HCT116 (cell line): ENCODE measurements around the gene KLHL25. TPM values are rescaled to one million over a fixed set of nuclear protein-coding genes. Genes with fewer than 3 reads are reported as not detected.

Experiments
- ATAC-seq: fragments of 200-7000 bp; cut with Tn5 transposase; 2 replicates; pipeline ENCODE4 v1.9.1; 2020; ENCODE audit warnings: mild to moderate bottlenecking, moderate library complexity
- BruUV-seq: library from RNA; stranded (reverse); fragments of 400-500 nt; replicated peaks from 2 replicates; lab custom pipeline; 2021; lab: Mats Ljungman, UMichigan
- CTCF ChIA-PET: fragments of 300-600 bp; sonication (Branson Sonifier 250); formaldehyde crosslinking; loops from one replicate; lab custom pipeline; 2021; ENCODE audit warnings: antibody characterized with exemption; lab: Charles Lee
- POLR2A ChIA-PET: fragments of 300-600, 350-600 bp; sonication (Branson Sonifier 250); formaldehyde crosslinking; loops from one replicate; lab custom pipeline; 2021; ENCODE audit warnings: antibody characterized with exemption; lab: Charles Lee
- RAD21 ChIA-PET, 2 experiments: fragments of 300-600 bp; sonication (Branson Sonifier 250); formaldehyde crosslinking; loops; one replicate each; lab custom pipeline; 2023; ENCODE audit warnings: low total read pairs in 2 of 2; ENCODE audit not compliant: uncharacterized antibody in 2 of 2, unreplicated experiment in 2 of 2, low non-redundant PET in 1 of 2; lab: Charles Lee
- DNase-seq: peaks from one replicate; pipeline ENCODE4 v3.0.0-alpha.2; 2010; ENCODE audit warnings: low read depth, low spot score
- H2AFZ ChIP-seq: fragments of 200-600 bp; shearing (Covaris generic), sonication (generic); 2 replicates; pipeline ENCODE4 v1.6.1; 2017; ENCODE audit warnings: low read depth, mixed run types, mixed read lengths, antibody characterized with exemption, low read length; ENCODE audit not compliant: poor library complexity, severe bottlenecking
- H3K27ac ChIP-seq: 2 replicates; pipeline ENCODE4 v1.5.1; 2012; ENCODE audit warnings: low read depth, low read length
- H3K27me3 ChIP-seq: fragments of 200-600 bp; sonication (generic); 2 replicates; pipeline ENCODE4 v1.6.1; 2016; ENCODE audit warnings: mixed run types, low read length, mixed read lengths; ENCODE audit not compliant: insufficient read depth
- H3K36me3 ChIP-seq, 2 experiments: fragments of 200-500 bp in 1 of 2; fragments of 200-600 bp in 1 of 2; sonication (Bioruptor generic) in 1 of 2; sonication (generic) in 1 of 2; 2 replicates each; pipeline versions ENCODE4 v1.5.1 to v1.6.1; 2014 to 2016; ENCODE audit warnings: low read length in 2 of 2, inconsistent platforms in 1 of 2, mixed read lengths in 1 of 2, mixed run types in 1 of 2; ENCODE audit not compliant: insufficient read depth in 2 of 2, control insufficient read depth in 1 of 2
- H3K4me1 ChIP-seq, 2 experiments: fragments of 200-600 bp in 1 of 2; sonication (generic) in 1 of 2; 2 replicates each; pipeline versions ENCODE4 v1.5.1 to v1.6.1; 2012 to 2017; ENCODE audit warnings: low read length in 2 of 2, inconsistent platforms in 1 of 2, mild to moderate bottlenecking in 1 of 2, mixed read lengths in 1 of 2, mixed run types in 1 of 2, moderate library complexity in 1 of 2; ENCODE audit not compliant: insufficient read depth in 2 of 2, control insufficient read depth in 1 of 2
- H3K4me2 ChIP-seq: fragments of 200-600 bp; sonication (generic); 2 replicates; pipeline ENCODE4 v1.6.1; 2017; ENCODE audit warnings: mixed run types, low read length, mixed read lengths
- H3K4me3 ChIP-seq, 2 experiments: fragments of 200-600 bp in 1 of 2; sonication (generic) in 1 of 2; replicated peaks in 1 of 2; 2 replicates each; pipeline ENCODE4 v1.5.1; 2011 to 2016; ENCODE audit warnings: low read length in 2 of 2, control low read depth in 1 of 2, low read depth in 1 of 2, mild to moderate bottlenecking in 1 of 2, mixed read lengths in 1 of 2, mixed run types in 1 of 2
- H3K79me2 ChIP-seq: fragments of 200-600 bp; sonication (generic); 2 replicates; pipeline ENCODE4 v1.6.1; 2017; ENCODE audit warnings: mild to moderate bottlenecking, mixed run types, low read length, moderate library complexity, mixed read lengths; ENCODE audit not compliant: insufficient read depth
- H3K9ac ChIP-seq: fragments of 200-600 bp; sonication (generic); 2 replicates; pipeline ENCODE4 v1.6.1; 2016; ENCODE audit warnings: low read length, mixed read lengths
- H3K9me2 ChIP-seq: fragments of 200-600 bp; sonication (generic), shearing (Covaris generic); 2 replicates; pipeline ENCODE4 v1.6.1; 2017; ENCODE audit warnings: mixed run types, mild to moderate bottlenecking, moderate library complexity; ENCODE audit not compliant: insufficient read depth
- H3K9me3 ChIP-seq, 2 experiments: fragments of 200-500 bp in 1 of 2; fragments of 200-600 bp in 1 of 2; sonication (Bioruptor generic) in 1 of 2; sonication (generic) in 1 of 2; 2 replicates each; pipeline ENCODE4 v1.6.1; 2014 to 2017; ENCODE audit warnings: low read length in 2 of 2, mixed read lengths in 2 of 2, inconsistent platforms in 1 of 2, low read depth in 1 of 2, mild to moderate bottlenecking in 1 of 2, mixed run types in 1 of 2, moderate library complexity in 1 of 2; ENCODE audit not compliant: control insufficient read depth in 1 of 2, insufficient read depth in 1 of 2
- H4K20me1 ChIP-seq: fragments of 200-600 bp; sonication (generic), shearing (Covaris generic); 2 replicates; pipeline ENCODE4 v1.6.1; 2017; ENCODE audit warnings: mixed run types, mild to moderate bottlenecking, moderate library complexity; ENCODE audit not compliant: insufficient read depth
- ATF3 ChIP-seq: IDR thresholded peaks from 2 replicates; pipeline ENCODE4 v1.6.1; 2012
- CTCF ChIP-seq, 3 experiments: fragments of 200-600 bp in 1 of 3; sonication (generic) in 1 of 3; IDR thresholded peaks in 2 of 3; conservative IDR thresholded peaks in 1 of 3; 2 replicates each; pipeline ENCODE4 v1.5.1; 2012 to 2017; ENCODE audit warnings: low read depth in 2 of 3, low read length in 2 of 3, antibody characterized with exemption in 1 of 3, borderline replicate concordance in 1 of 3, control low read depth in 1 of 3, mild to moderate bottlenecking in 1 of 3, mixed read lengths in 1 of 3, mixed run types in 1 of 3, moderate library complexity in 1 of 3; ENCODE audit not compliant: insufficient read depth in 1 of 3
- ELF1 ChIP-seq: IDR thresholded peaks from 2 replicates; pipeline ENCODE4 v1.6.1; 2012; ENCODE audit warnings: low read depth, borderline replicate concordance
- RAD21 ChIP-seq: IDR thresholded peaks from 2 replicates; pipeline ENCODE4 v1.6.1; 2012; ENCODE audit warnings: low read depth, mild to moderate bottlenecking
- TCF7L2 ChIP-seq: IDR thresholded peaks from 2 replicates; pipeline ENCODE4 v1.7.0; 2011; ENCODE audit warnings: borderline replicate concordance, inconsistent platforms; ENCODE audit not compliant: insufficient read depth, insufficient read length; ENCODE audit errors: extremely low read depth
- YY1 ChIP-seq: IDR thresholded peaks from 2 replicates; pipeline ENCODE4 v1.6.1; 2011; ENCODE audit warnings: low read length, low read depth, moderate library complexity, mild to moderate bottlenecking; ENCODE audit not compliant: insufficient replicate concordance; ENCODE audit errors: extremely low read depth
- intact Hi-C: fragments of 100-400 bp; cut with micrococcal nuclease; formaldehyde crosslinking; loops from 2 replicates; pipeline ENCODE4 v1.10.0; 2022
- total RNA-seq: library from RNA; stranded (reverse); gene quantifications from one replicate; pipeline ENCODE4 v1.2.1, GENCODE V29; 2021; ENCODE audit not compliant: unreplicated experiment
- TF ChIP-seq, protein P1 (sequence below): IDR thresholded peaks from 2 replicates; pipeline ENCODE4 v1.6.1; 2012; ENCODE audit warnings: low read depth

Gene KLHL25
- total RNA-seq, 1 experiment from 2014 or later = 5.3 TPM

GRCh38 chr15:85767785-85768529 lies 26.8 kb downstream of the KLHL25 start (continued):
- TF ChIP-seq, protein P1, sequence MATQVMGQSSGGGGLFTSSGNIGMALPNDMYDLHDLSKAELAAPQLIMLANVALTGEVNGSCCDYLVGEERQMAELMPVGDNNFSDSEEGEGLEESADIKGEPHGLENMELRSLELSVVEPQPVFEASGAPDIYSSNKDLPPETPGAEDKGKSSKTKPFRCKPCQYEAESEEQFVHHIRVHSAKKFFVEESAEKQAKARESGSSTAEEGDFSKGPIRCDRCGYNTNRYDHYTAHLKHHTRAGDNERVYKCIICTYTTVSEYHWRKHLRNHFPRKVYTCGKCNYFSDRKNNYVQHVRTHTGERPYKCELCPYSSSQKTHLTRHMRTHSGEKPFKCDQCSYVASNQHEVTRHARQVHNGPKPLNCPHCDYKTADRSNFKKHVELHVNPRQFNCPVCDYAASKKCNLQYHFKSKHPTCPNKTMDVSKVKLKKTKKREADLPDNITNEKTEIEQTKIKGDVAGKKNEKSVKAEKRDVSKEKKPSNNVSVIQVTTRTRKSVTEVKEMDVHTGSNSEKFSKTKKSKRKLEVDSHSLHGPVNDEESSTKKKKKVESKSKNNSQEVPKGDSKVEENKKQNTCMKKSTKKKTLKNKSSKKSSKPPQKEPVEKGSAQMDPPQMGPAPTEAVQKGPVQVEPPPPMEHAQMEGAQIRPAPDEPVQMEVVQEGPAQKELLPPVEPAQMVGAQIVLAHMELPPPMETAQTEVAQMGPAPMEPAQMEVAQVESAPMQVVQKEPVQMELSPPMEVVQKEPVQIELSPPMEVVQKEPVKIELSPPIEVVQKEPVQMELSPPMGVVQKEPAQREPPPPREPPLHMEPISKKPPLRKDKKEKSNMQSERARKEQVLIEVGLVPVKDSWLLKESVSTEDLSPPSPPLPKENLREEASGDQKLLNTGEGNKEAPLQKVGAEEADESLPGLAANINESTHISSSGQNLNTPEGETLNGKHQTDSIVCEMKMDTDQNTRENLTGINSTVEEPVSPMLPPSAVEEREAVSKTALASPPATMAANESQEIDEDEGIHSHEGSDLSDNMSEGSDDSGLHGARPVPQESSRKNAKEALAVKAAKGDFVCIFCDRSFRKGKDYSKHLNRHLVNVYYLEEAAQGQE = no peak
- TF ChIP-seq TCF7L2 = no peak
- TF ChIP-seq ATF3 = no peak
- TF ChIP-seq YY1 = no peak

DNA sequence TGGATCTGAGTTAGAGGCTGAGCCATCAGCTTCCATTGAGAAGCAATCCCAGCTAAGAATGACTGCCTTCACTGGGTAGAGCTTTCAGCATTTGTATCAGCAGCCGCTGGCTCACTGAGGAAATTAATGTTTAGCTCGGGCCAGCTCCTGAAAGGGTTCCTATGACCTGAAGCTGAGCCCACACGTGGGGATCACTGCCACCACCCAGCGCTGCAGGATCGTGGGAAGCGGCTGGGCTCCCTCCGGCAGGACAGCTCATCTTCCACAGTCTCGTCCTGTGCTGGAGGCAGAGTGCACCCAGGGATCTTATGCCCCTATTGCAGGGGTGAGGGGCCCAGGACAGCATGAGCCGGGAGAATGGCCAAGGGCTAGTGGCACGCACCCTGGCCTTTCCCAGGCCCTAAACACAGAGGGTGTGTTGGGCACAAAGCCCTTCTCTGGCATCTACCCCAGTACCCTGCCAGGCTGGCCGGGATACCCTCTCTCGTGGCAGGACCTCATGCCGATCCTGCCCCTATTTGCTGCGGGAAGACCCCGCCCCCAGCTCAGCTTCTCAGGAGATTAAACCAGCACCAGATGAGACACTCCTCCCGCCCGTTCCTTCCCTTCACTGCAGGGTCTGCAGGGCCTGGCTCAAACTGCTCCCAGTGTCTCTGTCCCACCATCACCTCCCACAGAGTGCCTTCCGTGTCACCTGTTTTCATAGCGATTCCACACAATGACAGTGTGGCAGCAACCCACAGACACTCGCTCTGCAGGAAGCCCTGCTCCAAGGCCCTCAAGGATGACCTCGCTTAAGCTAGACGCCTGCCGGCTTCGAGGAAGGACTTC lies 28.5 kb downstream of the KLHL25 start:
- no peaks in the 10 kb centered on the region for H3K79me2 ChIP-seq
- intact Hi-C loops = no loop called here
- H3K27me3 ChIP-seq = no peaks in the 10 kb centered on the region
- H3K9me3 ChIP-seq = no peaks in the 10 kb centered on the region
- DNase-seq = no peak
- H3K4me1 ChIP-seq = peaks cover 0 to 6% of the 10 kb centered on the region in 2 experiments; a peak in 1 of 4 replicates
- H3K27ac ChIP-seq = no peak overlapping the region
- no peaks in the 10 kb centered on the region for H4K20me1 ChIP-seq
- H3K9ac ChIP-seq = no peak overlapping the region
- no TSS peak for BruUV-seq
- ChIA-PET POLR2A (no interaction called here), CTCF (no interaction called here), RAD21 (no interaction called here)
- H3K9me2 ChIP-seq = no peaks in the 10 kb centered on the region
- no peak for TF ChIP-seq RAD21
- no peak for TF ChIP-seq ELF1
- no peak for TF ChIP-seq CTCF (IDR thresholded peaks at IDR 0.05 in 2 of 3, conservative IDR thresholded peaks at IDR 0.05 in 1 of 3; ENCODE audit: borderline replicate concordance in 1 of 3, insufficient read depth in 1 of 3, low read depth in 2 of 3, low read length in 2 of 3)
- ATAC-seq = no peak
- no peaks in the 10 kb centered on the region for H3K36me3 ChIP-seq
- no peak overlapping the region for H2AFZ ChIP-seq
- no peak overlapping the region for H3K4me3 ChIP-seq
- no peak overlapping the region for H3K4me2 ChIP-seq
